ENCODE data around the gene CYS1. TPM values are rescaled to one million over a fixed set of nuclear protein-coding genes. Genes with fewer than 3 reads are reported as not detected.

CYS1 gene
- total RNA-seq, 4 donors from 2014 or later, result 1.1 to 7.4 (median 2.0) TPM

DNA sequence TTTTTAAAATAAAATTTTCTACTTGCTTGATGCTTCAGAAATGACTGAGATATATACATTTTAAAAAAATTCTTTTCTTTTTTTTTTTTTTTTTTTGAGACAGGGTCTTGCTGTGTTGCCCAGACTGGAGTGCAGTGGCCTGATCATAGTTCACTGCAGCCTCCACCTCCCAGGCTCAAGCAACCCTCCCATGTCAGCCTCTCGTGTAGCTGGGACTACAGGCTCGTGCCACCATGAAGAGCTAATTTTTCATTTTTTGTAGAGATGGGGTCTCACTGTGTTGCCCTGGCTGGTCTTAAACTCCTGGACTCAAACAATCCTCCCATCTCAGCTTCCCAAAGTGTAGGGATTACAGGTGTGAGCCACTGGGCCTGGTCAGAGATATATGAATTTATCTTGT lies 12.9 kb downstream of the CYS1 start:
- Histone ChIP-seq H3K9me3 (no peaks in the 10 kb centered on the region), H3K27ac (no peak overlapping the region), H3K4me1 (peaks cover 0 to under 1% (median 0%) of the 10 kb centered on the region in 4 donors), H3K4me3 (no peak overlapping the region), H3K36me3 (no peaks in the 10 kb centered on the region), H3K27me3 (no peaks in the 10 kb centered on the region)
- 72% methylated on average over 2 of the region's 2 CpGs; no CpG with 5 or more reads in 1 of the 2 donors for WGBS, 2 donors (ENCODE audit: low coverage in 1 of 2)
- in situ Hi-C loops (cut with MboI; ENCODE audit: low pct_ligation_motif_present in 1 of 4, low pct_unique_long_range_greater_than_20kb in 1 of 4, low sequenced_read_pairs in 3 of 4), result loop anchor here in 1 of 4 donors (25.0 kb wide), 1 partner anchor 255 kb away; no protein-coding TSS in a partner anchor
- DNase-seq, result no peak
- intact Hi-C loops (cut with DNase I; ENCODE audit: low total_unique reads), result no loop called here
- TF ChIP-seq POLR2AphosphoS5 (IDR thresholded peaks at IDR 0.05), result no peak

GRCh38 chr2:10065773-10066055 lies 14.5 kb downstream of the CYS1 start:
- Histone ChIP-seq H3K27ac (no peak overlapping the region), H3K4me1 (no peaks in the 10 kb centered on the region), H3K27me3 (no peaks in the 10 kb centered on the region), H3K36me3 (no peaks in the 10 kb centered on the region), H3K4me3 (no peak overlapping the region), H3K9me3 (no peaks in the 10 kb centered on the region)
- intact Hi-C loops (cut with DNase I; ENCODE audit: low total_unique reads) (no loop called here), in situ Hi-C loops (cut with MboI; ENCODE audit: low pct_ligation_motif_present in 1 of 4, low pct_unique_long_range_greater_than_20kb in 1 of 4, low sequenced_read_pairs in 3 of 4) (loop anchor here in 1 of 4 donors (25.0 kb wide), 1 partner anchor 253 kb away; no protein-coding TSS in a partner anchor)
- no peak for DNase-seq
- TF ChIP-seq EP300 (IDR thresholded peaks at IDR 0.05; ENCODE audit: low read depth) (no peak), CTCF (IDR thresholded peaks at IDR 0.05) (no peak), POLR2AphosphoS5 (IDR thresholded peaks at IDR 0.05) (no peak), POLR2A (IDR thresholded peaks at IDR 0.05) (no peak)
- 86% methylated on average over 6 of the region's 6 CpGs; no CpG with 5 or more reads in 1 of the 2 donors for WGBS, 2 donors (ENCODE audit: low coverage in 1 of 2)

DNA sequence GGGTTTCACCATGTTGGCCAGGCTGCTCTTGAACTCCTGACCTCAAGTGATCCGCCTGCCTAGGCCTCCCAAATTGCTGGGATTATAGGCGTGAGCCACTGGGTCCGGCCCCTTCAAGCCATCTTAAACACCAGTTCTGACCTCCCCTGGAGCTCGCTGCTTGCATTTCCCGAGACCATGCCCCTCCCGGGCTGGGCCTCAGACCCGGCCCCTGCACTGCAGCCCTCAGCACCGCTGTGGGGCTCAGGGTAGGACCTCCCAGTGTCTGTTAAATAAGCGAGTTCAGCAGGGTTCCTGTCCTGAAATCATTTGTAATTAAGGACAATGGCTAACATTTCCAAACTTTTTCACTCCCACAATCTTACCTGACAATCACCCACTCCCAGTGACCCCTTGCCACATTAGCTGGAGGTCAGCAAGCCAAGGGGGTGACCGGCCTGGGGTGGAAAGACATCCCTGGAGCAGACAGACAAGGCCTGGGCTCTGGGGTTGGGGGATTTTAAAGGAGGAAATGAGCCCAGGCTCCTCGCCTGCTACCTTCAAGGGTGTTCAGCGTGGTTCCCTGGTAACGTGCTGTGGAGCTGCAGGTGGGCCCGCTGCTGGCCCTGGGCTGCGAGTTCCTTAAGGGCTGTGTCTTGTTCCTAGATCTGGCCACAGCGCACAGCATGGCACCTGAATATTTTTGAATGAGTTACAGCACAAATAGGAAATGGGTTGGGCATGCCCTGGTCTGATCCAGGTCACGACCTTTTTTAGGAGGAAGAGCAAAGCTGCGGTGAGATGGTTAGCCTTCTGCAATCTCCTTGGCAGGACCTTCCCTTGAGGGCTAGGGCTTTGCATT lies 15.1 kb downstream of the CYS1 start:
- TF ChIP-seq CTCF (IDR thresholded peaks at IDR 0.05) (no peak), POLR2A (IDR thresholded peaks at IDR 0.05) (no peak), POLR2AphosphoS5 (IDR thresholded peaks at IDR 0.05) (no peak), EP300 (IDR thresholded peaks at IDR 0.05; ENCODE audit: low read depth) (no peak)
- H3K4me1 ChIP-seq, result no peaks in the 10 kb centered on the region
- H3K4me3 ChIP-seq, result no peak overlapping the region
- H3K9me3 ChIP-seq, result no peaks in the 10 kb centered on the region
- no peaks in the 10 kb centered on the region for H3K36me3 ChIP-seq
- 87 to 100% methylated on average over 2 to 18 of the region's 18 CpGs for WGBS, 2 donors (ENCODE audit: low coverage in 1 of 2)
- in situ Hi-C loops (cut with MboI; ENCODE audit: low pct_ligation_motif_present in 1 of 4, low pct_unique_long_range_greater_than_20kb in 1 of 4, low sequenced_read_pairs in 3 of 4) (loop anchor here in 1 of 4 donors (25.0 kb wide), 1 partner anchor 253 kb away; no protein-coding TSS in a partner anchor), intact Hi-C loops (cut with DNase I; ENCODE audit: low total_unique reads) (no loop called here)
- H3K27me3 ChIP-seq, result no peaks in the 10 kb centered on the region
- H3K27ac ChIP-seq, result no peak overlapping the region
- DNase-seq, result no peak

DNA sequence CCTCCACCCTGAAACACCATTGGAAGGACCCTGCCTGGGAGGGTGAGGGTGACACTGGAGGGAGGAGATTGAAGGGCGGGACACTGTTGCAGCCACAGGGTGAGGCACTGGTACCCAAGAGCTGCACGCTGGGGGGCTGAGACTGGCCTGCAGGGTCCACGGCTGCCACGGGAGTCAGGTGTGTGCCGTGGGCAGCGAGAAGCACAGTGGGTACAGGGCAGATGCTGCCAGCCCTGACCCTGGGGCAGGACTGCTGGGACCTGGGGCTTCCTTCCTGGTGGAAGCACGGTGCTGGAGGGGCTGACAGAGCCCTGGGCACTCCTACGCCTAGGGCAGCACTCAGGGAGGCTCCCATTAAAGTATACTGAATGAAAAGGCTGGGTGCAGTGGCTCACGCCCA lies 16.6 kb downstream of the CYS1 start:
- intact Hi-C loops (cut with DNase I; ENCODE audit: low total_unique reads) (no loop called here), in situ Hi-C loops (cut with MboI; ENCODE audit: low pct_ligation_motif_present in 1 of 4, low pct_unique_long_range_greater_than_20kb in 1 of 4, low sequenced_read_pairs in 3 of 4) (loop anchor here in 1 of 4 donors (25.0 kb wide), 1 partner anchor 251 kb away; no protein-coding TSS in a partner anchor)
- 96% methylated on average over 8 of the region's 9 CpGs; no CpG with 5 or more reads in 1 of the 2 donors for WGBS, 2 donors (ENCODE audit: low coverage in 1 of 2)
- DNase-seq, result no peak
- H3K27ac ChIP-seq, result no peak overlapping the region
- H3K27me3 ChIP-seq, result no peaks in the 10 kb centered on the region
- no peaks in the 10 kb centered on the region for H3K9me3 ChIP-seq
- TF ChIP-seq EP300 (IDR thresholded peaks at IDR 0.05; ENCODE audit: low read depth), result no peak
- no peak for TF ChIP-seq POLR2A (IDR thresholded peaks at IDR 0.05)
- no peak for TF ChIP-seq CTCF (IDR thresholded peaks at IDR 0.05)
- TF ChIP-seq POLR2AphosphoS5 (IDR thresholded peaks at IDR 0.05), result no peak
- no peak overlapping the region for H3K4me3 ChIP-seq
- no peaks in the 10 kb centered on the region for H3K36me3 ChIP-seq
- no peaks in the 10 kb centered on the region for H3K4me1 ChIP-seq
